ENCODE results near the gene PTX4.

GRCh38 chr16:1508494-1509187 is 19.9 kb upstream of the PTX4 start:
- TF ChIP-seq REST (IDR thresholded peaks at IDR 0.05; ENCODE audit: low read depth) (no peak), CREB1 (IDR thresholded peaks at IDR 0.05; ENCODE audit: low read depth) (no peak), CEBPB (IDR thresholded peaks at IDR 0.05) (no peak), EP300 (IDR thresholded peaks at IDR 0.05; ENCODE audit: borderline replicate concordance) (no peak), RAD21 (IDR thresholded peaks at IDR 0.05; ENCODE audit: low read depth) (no peak), USF1 (IDR thresholded peaks at IDR 0.05) (no peak), FOXM1 (IDR thresholded peaks at IDR 0.05; ENCODE audit: borderline replicate concordance, low read depth) (no peak), MAX (IDR thresholded peaks at IDR 0.05) (no peak)
